GM04503 (cell line): Measurements from ENCODE around the gene UBA1.
A peak's percentile ranks its signal among the peaks of the same experiment; 100 is the strongest.

ENCODE experiments used
- DNase-seq: peaks from one replicate; pipeline ENCODE4 v3.0.0-alpha.2; 2012; ENCODE audit warnings: low read depth

The UBA1 gene

DNA sequence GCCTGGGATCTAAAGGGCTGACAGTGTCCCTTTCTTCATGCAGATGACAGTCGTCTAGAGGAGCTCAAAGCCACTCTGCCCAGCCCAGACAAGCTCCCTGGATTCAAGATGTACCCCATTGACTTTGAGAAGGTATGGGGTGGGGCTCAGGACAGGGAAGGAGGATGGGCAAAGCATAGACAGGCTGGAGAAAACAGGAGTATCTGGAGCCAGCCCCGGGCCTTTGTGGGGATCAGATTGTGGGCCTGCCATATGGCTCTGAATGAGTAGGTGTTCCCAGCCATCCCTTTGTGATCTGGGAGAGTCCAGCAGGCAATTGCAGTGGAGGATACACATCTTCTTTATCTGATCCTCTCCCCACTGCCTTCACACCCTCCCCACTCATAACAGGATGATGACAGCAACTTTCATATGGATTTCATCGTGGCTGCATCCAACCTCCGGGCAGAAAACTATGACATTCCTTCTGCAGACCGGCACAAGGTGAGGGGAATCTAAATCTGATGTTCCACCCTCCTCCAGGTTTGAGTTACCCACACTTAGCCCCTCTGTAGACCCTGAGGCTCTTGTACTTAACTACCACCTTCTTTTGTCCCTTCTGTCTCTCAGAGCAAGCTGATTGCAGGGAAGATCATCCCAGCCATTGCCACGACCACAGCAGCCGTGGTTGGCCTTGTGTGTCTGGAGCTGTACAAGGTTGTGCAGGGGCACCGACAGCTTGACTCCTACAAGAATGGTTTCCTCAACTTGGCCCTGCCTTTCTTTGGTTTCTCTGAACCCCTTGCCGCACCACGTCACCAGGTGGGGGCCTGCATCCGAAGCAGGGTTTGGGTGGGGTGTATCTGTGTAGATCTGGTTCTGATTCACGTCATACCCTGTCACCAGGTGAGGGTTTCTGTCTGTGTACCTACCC, 19.0 kb downstream of the UBA1 start:
- DNase-seq = no peak

GRCh38 chrX:47214435-47215077, 20.9 kb downstream of the UBA1 start:
- no peak for DNase-seq

- no peak for DNase-seq
Measured at GRCh38 chrX:47215291-47215900, 21.8 kb downstream of the UBA1 start.

DNA sequence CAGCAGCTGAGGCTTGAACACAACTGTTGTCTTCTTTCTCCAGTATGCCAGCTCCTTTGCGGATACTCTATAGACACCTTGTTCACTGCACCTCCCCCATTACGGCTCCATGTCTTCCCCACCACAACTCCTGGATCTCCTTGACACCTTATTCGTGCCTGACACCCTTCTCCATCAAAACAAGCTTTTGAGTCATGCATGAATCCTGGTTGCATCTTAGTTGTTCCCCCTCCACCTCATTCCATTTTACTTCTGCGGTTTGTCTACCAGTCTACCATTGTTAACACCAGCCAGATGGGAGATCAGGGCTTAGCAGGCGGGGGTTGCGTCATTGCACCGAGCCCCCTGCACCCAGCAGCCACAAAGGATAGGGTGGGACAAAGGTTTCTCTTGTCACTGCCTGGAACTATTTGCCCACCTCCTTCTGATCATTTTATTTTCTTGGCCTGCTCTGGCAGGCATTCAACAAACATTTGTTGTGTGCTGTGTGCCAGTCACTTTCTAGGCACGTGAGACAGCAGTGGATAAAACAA, 22.8 kb downstream of the UBA1 start:
- no peak for DNase-seq

- DNase-seq = no peak
Measured at GRCh38 chrX:47217121-47217851, 23.7 kb downstream of the UBA1 start.

GRCh38 chrX:47217852-47218279, 24.2 kb downstream of the UBA1 start:
- DNase-seq = peak; percentile 98

GRCh38 chrX:47218280-47218919, 24.8 kb downstream of the UBA1 start, which contains the start of gene CDK16:
CDK16 (plus strand) TSS chrX:47218681; CDS start chrX:47223558, 4,877 bp downstream.
- DNase-seq = no peak

DNA sequence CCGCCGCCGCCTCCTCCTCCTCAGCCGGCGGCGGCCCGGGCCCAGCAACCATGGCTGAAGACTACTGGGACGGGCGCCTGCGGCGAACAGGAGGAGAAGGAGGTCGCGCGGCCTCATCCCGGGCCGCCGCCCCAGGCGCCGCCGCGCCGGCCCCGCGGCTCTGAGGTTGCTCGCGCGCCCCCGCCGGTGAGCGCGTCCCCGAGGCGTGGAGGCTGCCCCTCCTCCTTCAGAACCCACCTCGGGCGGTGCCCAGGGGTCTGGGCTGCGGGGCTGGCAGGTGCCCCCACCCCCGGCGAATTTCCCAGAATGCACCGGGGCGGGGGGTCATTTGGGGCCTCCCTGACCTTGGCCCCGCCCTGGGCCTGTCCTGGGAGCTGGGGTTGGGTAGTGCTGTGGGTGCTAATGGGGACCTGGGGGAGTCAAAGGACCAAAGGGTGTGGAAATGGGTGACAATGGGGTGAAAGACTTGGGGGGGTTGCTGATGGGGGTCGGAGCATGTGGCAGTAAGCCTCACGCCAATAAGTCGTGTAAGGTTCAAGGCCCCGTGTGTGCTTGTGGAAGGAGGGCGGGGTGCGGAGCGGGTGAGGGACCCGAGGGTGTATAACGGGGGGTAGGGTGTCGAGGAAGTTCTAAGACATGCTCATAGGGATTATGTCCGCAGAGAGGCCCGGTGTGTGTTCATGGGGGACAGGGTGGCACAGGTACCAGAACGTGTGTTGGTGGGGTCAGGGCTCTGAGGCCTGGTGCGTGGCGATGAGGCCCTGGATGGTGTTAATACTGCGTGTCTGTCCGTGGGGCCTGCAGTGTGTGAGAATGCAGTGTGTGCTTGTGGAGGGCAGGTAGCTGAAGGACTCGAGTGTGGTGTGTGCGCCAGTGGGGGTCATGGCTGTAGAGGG, 25.5 kb downstream of the UBA1 start:
- no peak for DNase-seq

- no peak for DNase-seq
Measured at GRCh38 chrX:47221756-47222155, 28.1 kb downstream of the UBA1 start.

- DNase-seq = no peak
Measured at GRCh38 chrX:47222751-47223350, 29.2 kb downstream of the UBA1 start.

DNA sequence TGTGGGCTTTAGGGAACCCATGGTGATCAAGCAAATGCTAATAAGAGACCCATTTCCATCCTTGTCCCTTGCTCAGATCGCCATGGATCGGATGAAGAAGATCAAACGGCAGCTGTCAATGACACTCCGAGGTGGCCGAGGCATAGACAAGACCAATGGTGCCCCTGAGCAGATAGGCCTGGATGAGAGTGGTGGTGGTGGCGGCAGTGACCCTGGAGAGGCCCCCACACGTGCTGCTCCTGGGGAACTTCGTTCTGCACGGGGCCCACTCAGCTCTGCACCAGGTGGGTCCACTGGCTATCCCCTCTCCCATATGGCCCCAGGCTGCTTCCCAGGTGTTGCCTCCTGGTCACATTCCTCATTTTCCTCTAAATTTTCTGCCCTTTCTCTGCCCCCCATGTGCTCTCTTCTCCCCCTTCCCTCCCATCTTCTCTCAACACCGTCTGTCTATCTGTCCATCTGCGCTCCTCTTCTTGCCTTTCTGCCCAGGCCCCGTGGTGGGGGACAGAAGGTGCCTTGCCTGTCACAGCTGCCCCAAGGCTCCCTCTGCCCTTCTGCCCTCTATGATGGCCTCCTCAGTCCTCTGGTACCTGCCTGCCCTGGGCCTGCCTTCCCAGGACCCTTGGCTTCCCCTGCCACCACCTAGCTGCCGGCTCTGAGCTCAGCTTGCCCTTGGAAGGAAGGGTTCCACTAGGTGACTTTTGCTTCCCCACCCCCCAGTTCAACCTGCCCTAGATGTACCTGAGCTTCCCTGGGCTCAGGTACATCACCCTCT, 30.0 kb downstream of the UBA1 start:
- no peak for DNase-seq

- no peak for DNase-seq
Measured at GRCh38 chrX:47224266-47224895, 30.8 kb downstream of the UBA1 start.

GRCh38 chrX:47224896-47225290, 31.3 kb downstream of the UBA1 start:
- DNase-seq = no peak

GRCh38 chrX:47226071-47226470, 32.4 kb downstream of the UBA1 start:
- DNase-seq = no peak

- DNase-seq = no peak
Measured at GRCh38 chrX:47226531-47227333, 33.1 kb downstream of the UBA1 start.

- no peak for DNase-seq
Measured at GRCh38 chrX:47227334-47227583, 33.6 kb downstream of the UBA1 start.

- DNase-seq = no peak
Measured at GRCh38 chrX:47228550-47229270, 35.1 kb downstream of the UBA1 start.
